Measurements from ENCODE around the gene NUTM2F.
"Not testable (repeated sequence)": the region's sequence is repeated elsewhere in the genome, so short reads cannot be mapped to it uniquely, and the experiment has no call there.

Gene NUTM2F

GRCh38 chr9:94315034-94315984 is 13.1 kb downstream of the NUTM2F start:
- DNase-seq, result not testable (repeated sequence)

- DNase-seq, result no peak
Measured at GRCh38 chr9:94303321-94303720, 25.1 kb downstream of the NUTM2F start.

- no peak for DNase-seq
Measured at GRCh38 chr9:94302426-94302825, 26.0 kb downstream of the NUTM2F start.

- no peak for DNase-seq
Measured at GRCh38 chr9:94301583-94301982, 26.9 kb downstream of the NUTM2F start.

GRCh38 chr9:94300470-94301301 is 27.8 kb downstream of the NUTM2F start:
- DNase-seq, result no peak

- no peak for DNase-seq
Measured at GRCh38 chr9:94298949-94299599, 29.4 kb downstream of the NUTM2F start.

GRCh38 chr9:94289691-94290090 is 38.8 kb downstream of the NUTM2F start:
- no peak for DNase-seq

- DNase-seq, result no peak
Measured at GRCh38 chr9:94287877-94288513, 40.4 kb downstream of the NUTM2F start.

GRCh38 chr9:94286116-94286515 is 42.3 kb downstream of the NUTM2F start:
- DNase-seq, result no peak

GRCh38 chr9:94281101-94281500 is 47.3 kb downstream of the NUTM2F start:
- no peak for DNase-seq

- DNase-seq, result no peak
Measured at GRCh38 chr9:94280409-94280989, 47.9 kb downstream of the NUTM2F start.

- DNase-seq, result no peak
Measured at GRCh38 chr9:94277885-94278536, 50.4 kb downstream of the NUTM2F start.

GRCh38 chr9:94277029-94277428 is 51.4 kb downstream of the NUTM2F start:
- DNase-seq, result not testable (repeated sequence)

GRCh38 chr9:94270009-94270408 is 58.4 kb downstream of the NUTM2F start:
- no peak for DNase-seq

GRCh38 chr9:94269264-94269663 is 59.2 kb downstream of the NUTM2F start:
- DNase-seq, result no peak
